Keratinocyte (primary cell): ENCODE data around the gene TRAT1. TPM values are rescaled to one million over a fixed set of nuclear protein-coding genes. Genes with fewer than 3 reads are reported as not detected.

Experiments
- DNase-seq: peaks from one replicate; pipeline ENCODE4 v3.0.0-alpha.2; 2011; ENCODE audit warnings: low read depth, missing footprints, low spot score
- FAIRE-seq: peaks from 2 replicates; lab custom pipeline; 2011; peaks lifted over from hg19 to GRCh38; lab: Jason Lieb, UNC
- H2AFZ ChIP-seq: 2 replicates; pipeline ENCODE4 v1.6.0; 2012; ENCODE audit warnings: low read length, control low read depth, inconsistent platforms; ENCODE audit not compliant: control insufficient read depth
- H3K27ac ChIP-seq: 2 replicates; pipeline ENCODE4 v1.5.1; 2011; ENCODE audit warnings: low read length; ENCODE audit not compliant: control insufficient read depth, insufficient read depth
- H3K27me3 ChIP-seq: 3 replicates; pipeline ENCODE4 v1.6.0; 2011; ENCODE audit warnings: low read length; ENCODE audit not compliant: control insufficient read depth, insufficient read depth; ENCODE audit errors: extremely low read depth
- H3K36me3 ChIP-seq, 2 experiments: 2 replicates in 1 of 2; 3 replicates in 1 of 2; pipeline ENCODE4 v1.5.1; 2011; ENCODE audit warnings: low read length in 2 of 2, mild to moderate bottlenecking in 1 of 2; ENCODE audit not compliant: control insufficient read depth in 2 of 2, insufficient read depth in 2 of 2; ENCODE audit errors: extremely low read depth in 1 of 2
- H3K4me1 ChIP-seq: 3 replicates; pipeline ENCODE4 v1.5.1; 2011; ENCODE audit warnings: low read length; ENCODE audit not compliant: control insufficient read depth, insufficient read depth; ENCODE audit errors: extremely low read depth
- H3K4me2 ChIP-seq: 3 replicates; pipeline ENCODE4 v1.6.0; 2011; ENCODE audit warnings: low read depth, low read length; ENCODE audit not compliant: control insufficient read depth, insufficient read depth; ENCODE audit errors: extremely low read depth
- H3K4me3 ChIP-seq, 3 experiments: fragments of 200-600 bp in 1 of 3; sonication (generic) in 1 of 3; 2 replicates in 2 of 3; 3 replicates in 1 of 3; pipeline ENCODE4 v1.5.1; 2011 to 2016; ENCODE audit warnings: low read length in 3 of 3, mild to moderate bottlenecking in 3 of 3, control low read depth in 2 of 3, inconsistent platforms in 1 of 3, low read depth in 1 of 3, mixed read lengths in 1 of 3, mixed run types in 1 of 3, moderate library complexity in 1 of 3; ENCODE audit not compliant: control insufficient read depth in 2 of 3, insufficient read depth in 2 of 3; ENCODE audit errors: extremely low read depth in 1 of 3
- H3K79me2 ChIP-seq: 2 replicates; pipeline ENCODE4 v1.6.0; 2012; ENCODE audit warnings: low read length; ENCODE audit not compliant: control insufficient read depth, insufficient read depth
- H3K9ac ChIP-seq: 3 replicates; pipeline ENCODE4 v1.6.0; 2011; ENCODE audit warnings: low read length; ENCODE audit not compliant: control insufficient read depth, insufficient read depth; ENCODE audit errors: extremely low read depth
- H3K9me1 ChIP-seq: 3 replicates; pipeline ENCODE4 v1.6.0; 2011; ENCODE audit warnings: low read length; ENCODE audit not compliant: control insufficient read depth, insufficient read depth; ENCODE audit errors: extremely low read depth
- H3K9me3 ChIP-seq: 2 replicates; pipeline ENCODE4 v1.5.1; 2012; ENCODE audit warnings: low read depth, low read length; ENCODE audit not compliant: control insufficient read depth
- H4K20me1 ChIP-seq: 3 replicates; pipeline ENCODE4 v1.6.0; 2011; ENCODE audit warnings: low read length; ENCODE audit not compliant: control insufficient read depth, insufficient read depth; ENCODE audit errors: extremely low read depth
- CTCF ChIP-seq, 3 experiments: IDR thresholded peaks in 1 of 3; conservative IDR thresholded peaks in 1 of 3; optimal IDR thresholded peaks in 1 of 3; 2 replicates in 2 of 3; 3 replicates in 1 of 3; pipeline versions ENCODE3 to v1.5.1; 2011; ENCODE audit warnings: low read length in 3 of 3, mild to moderate bottlenecking in 3 of 3, moderate library complexity in 2 of 3, control low read depth in 1 of 3, inconsistent platforms in 1 of 3; ENCODE audit not compliant: insufficient read depth in 2 of 3; ENCODE audit errors: extremely low read depth in 1 of 3
- EZH2 ChIP-seq: IDR thresholded peaks from one replicate; pipeline ENCODE4 v1.6.1; 2012; ENCODE audit warnings: inconsistent platforms, mild to moderate bottlenecking, low read length, moderate library complexity
- dilution Hi-C: fragments of 300-500 bp; cut with MboI; formaldehyde crosslinking; loops from one replicate; pipeline ENCODE4 v1.7.0; 2020; ENCODE audit warnings: low sequenced_read_pairs; ENCODE audit not compliant: extremely low pct_ligation_motif_present
- polyA plus RNA-seq, 5 experiments: library from polyadenylated mRNA; depleted of rRNA in 3 of 5; stranded (reverse) in 3 of 5; stranded (forward) in 1 of 5; unstranded in 1 of 5; fragments of >200 nt; gene quantifications; 1 replicate in 1 of 5; 2 replicates in 3 of 5; 3 replicates in 1 of 5; pipeline versions ENCODE4 v1.2.1 to v1.2.3, GENCODE V29; 2011 to 2012; ENCODE audit warnings: missing spikeins in 2 of 5, low read depth in 1 of 5, low replicate concordance in 1 of 5

TRAT1 gene
- polyA plus RNA-seq, 1 donor (not counting 4 experiments of a cell fraction or from before 2014, with no cell fraction given) = not detected

- TF ChIP-seq CTCF (optimal IDR thresholded peaks at IDR 0.05 in 1 of 3, IDR thresholded peaks at IDR 0.05 in 1 of 3, conservative IDR thresholded peaks at IDR 0.05 in 1 of 3; ENCODE audit: extremely low read depth in 1 of 3, insufficient read depth in 2 of 3, low read length in 3 of 3) (no peak), EZH2 (no peak)
- H3K27me3 ChIP-seq = no peaks in the 10 kb centered on the region
- dilution Hi-C loops = no loop called here
Measured at GRCh38 chr3:108830991-108831614, 8.5 kb downstream of the TRAT1 start.

GRCh38 chr3:108833611-108834010 is 11.0 kb downstream of the TRAT1 start:
- TF ChIP-seq CTCF (optimal IDR thresholded peaks at IDR 0.05 in 1 of 3, IDR thresholded peaks at IDR 0.05 in 1 of 3, conservative IDR thresholded peaks at IDR 0.05 in 1 of 3; ENCODE audit: extremely low read depth in 1 of 3, insufficient read depth in 2 of 3, low read length in 3 of 3) (no peak), EZH2 (no peak)
- Histone ChIP-seq H3K4me1 (no peaks in the 10 kb centered on the region), H3K9me1 (no peaks in the 10 kb centered on the region), H3K79me2 (no peaks in the 10 kb centered on the region), H3K9me3 (no peaks in the 10 kb centered on the region), H3K36me3 (no peaks in the 10 kb centered on the region), H2AFZ (no peak overlapping the region), H3K4me3 (no peak overlapping the region), H3K9ac (no peak overlapping the region), H4K20me1 (no peaks in the 10 kb centered on the region), H3K27ac (no peak overlapping the region), H3K27me3 (no peaks in the 10 kb centered on the region), H3K4me2 (no peak overlapping the region)
- FAIRE-seq = no peak
- dilution Hi-C loops = no loop called here
- DNase-seq = no peak

More at GRCh38 chr3:108830991-108831614, 8.5 kb downstream of the TRAT1 start:
- Histone ChIP-seq H3K4me2 (no peak overlapping the region), H4K20me1 (no peaks in the 10 kb centered on the region), H3K36me3 (no peaks in the 10 kb centered on the region), H3K27ac (no peak overlapping the region), H3K79me2 (no peaks in the 10 kb centered on the region), H3K4me1 (no peaks in the 10 kb centered on the region), H3K9ac (no peak overlapping the region), H2AFZ (no peak overlapping the region), H3K4me3 (no peak overlapping the region), H3K9me1 (no peaks in the 10 kb centered on the region), H3K9me3 (no peaks in the 10 kb centered on the region)
- no peak for DNase-seq
- no peak for FAIRE-seq
